Measurements from ENCODE around the gene FUCA1.

FUCA1 gene

DNA sequence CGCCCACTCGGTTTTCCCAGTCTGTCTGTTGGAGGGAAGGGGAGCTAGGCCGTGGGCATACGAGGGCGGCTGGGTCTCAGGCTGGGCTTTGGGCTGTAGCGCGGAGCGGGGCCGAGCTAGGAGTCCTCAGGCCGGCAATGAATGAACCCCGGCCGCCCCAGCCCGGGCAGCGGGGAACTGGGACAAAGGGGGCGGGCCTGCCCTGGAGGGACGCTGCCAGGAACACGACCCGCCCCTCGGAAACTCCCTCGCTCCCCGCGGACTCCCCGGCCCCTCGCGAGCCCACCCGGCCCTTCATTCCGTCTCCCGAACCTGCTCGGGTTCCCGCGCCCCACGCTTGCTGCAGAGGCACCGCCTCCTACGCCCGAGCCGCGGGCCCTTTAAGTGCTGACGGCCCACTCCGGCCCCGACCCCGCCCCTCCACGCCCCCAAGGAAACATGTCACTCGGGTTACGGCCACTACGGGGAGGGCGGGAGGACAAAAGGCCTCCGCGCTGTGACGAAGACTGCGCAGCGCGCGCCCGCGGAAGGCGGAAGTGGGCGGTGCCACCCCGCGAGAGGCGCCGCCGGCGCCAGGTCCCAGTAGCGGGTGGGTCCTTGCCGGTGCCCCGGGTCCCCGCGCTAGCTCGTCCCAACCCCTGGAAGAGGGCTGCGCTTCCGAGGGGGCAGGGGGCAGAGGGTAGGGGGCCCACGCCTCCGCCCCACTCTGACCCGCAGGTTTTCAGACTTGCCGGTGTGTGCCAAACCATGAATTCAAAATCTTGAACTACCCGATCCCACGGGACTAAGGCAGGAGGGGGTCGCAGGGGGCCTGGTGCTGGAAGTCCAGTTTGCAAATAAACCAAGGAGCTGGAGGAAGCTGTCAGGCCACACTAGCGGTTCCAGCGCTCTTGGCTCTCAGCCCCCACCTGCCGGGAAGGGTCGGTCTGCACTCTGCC lies 67.4 kb downstream of the FUCA1 start, which contains the start of gene GALE:
TSS of gene GALE (minus strand) at position 355 of the 938 bp plus-strand sequence. CDS start 1,747 bp downstream, outside the sequence.
- peak within 1 kb of the TSS; percentile 93 for H3K27ac ChIP-seq (replicated peaks)
- H3K27me3 ChIP-seq (ENCODE audit: insufficient read depth, poor library complexity, severe bottlenecking) = no peaks in the 10 kb centered on the region
- peak; percentile 91 to 96 for DNase-seq (ENCODE audit: low read depth in 1 of 2, low spot score in 1 of 2)
- TF ChIP-seq SPI1 (IDR thresholded peaks at IDR 0.05; ENCODE audit: borderline replicate concordance, low read depth) (peak; percentile 82), GABPA (IDR thresholded peaks at IDR 0.05; ENCODE audit: low read depth) (peak; percentile 62), POLR2AphosphoS5 (IDR thresholded peaks at IDR 0.05; ENCODE audit: low read depth) (peak; percentile 56; the same call in 1 of the 2 replicates), REST (IDR thresholded peaks at IDR 0.05; ENCODE audit: insufficient replicate concordance, low read depth) (no peak)
- TF ChIP-seq, protein P1, sequence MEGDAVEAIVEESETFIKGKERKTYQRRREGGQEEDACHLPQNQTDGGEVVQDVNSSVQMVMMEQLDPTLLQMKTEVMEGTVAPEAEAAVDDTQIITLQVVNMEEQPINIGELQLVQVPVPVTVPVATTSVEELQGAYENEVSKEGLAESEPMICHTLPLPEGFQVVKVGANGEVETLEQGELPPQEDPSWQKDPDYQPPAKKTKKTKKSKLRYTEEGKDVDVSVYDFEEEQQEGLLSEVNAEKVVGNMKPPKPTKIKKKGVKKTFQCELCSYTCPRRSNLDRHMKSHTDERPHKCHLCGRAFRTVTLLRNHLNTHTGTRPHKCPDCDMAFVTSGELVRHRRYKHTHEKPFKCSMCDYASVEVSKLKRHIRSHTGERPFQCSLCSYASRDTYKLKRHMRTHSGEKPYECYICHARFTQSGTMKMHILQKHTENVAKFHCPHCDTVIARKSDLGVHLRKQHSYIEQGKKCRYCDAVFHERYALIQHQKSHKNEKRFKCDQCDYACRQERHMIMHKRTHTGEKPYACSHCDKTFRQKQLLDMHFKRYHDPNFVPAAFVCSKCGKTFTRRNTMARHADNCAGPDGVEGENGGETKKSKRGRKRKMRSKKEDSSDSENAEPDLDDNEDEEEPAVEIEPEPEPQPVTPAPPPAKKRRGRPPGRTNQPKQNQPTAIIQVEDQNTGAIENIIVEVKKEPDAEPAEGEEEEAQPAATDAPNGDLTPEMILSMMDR (IDR thresholded peaks at IDR 0.05; ENCODE audit: insufficient read depth, low read length) = no peak
- H3K4me3 ChIP-seq (replicated peaks; ENCODE audit: insufficient read depth, low read length) = peak within 1 kb of the TSS; percentile 77

GRCh38 chr1:23799570-23800399 lies 68.3 kb downstream of the FUCA1 start:
- peak in 1 of 2 experiments; percentile 60 for DNase-seq (ENCODE audit: low read depth in 1 of 2, low spot score in 1 of 2)
- TF ChIP-seq GABPA (IDR thresholded peaks at IDR 0.05; ENCODE audit: low read depth) = no peak
- no peak for TF ChIP-seq SPI1 (IDR thresholded peaks at IDR 0.05; ENCODE audit: borderline replicate concordance, low read depth)
- TF ChIP-seq, protein P1 (IDR thresholded peaks at IDR 0.05; ENCODE audit: insufficient read depth, low read length) = no peak
- TF ChIP-seq POLR2AphosphoS5 (IDR thresholded peaks at IDR 0.05; ENCODE audit: low read depth) = no peak
- TF ChIP-seq REST (IDR thresholded peaks at IDR 0.05; ENCODE audit: insufficient replicate concordance, low read depth) = no peak
- Histone ChIP-seq H3K4me3 (replicated peaks; ENCODE audit: insufficient read depth, low read length) (peak overlapping the region; percentile 77), H3K27me3 (ENCODE audit: insufficient read depth, poor library complexity, severe bottlenecking) (no peaks in the 10 kb centered on the region), H3K27ac (replicated peaks) (peak overlapping the region; percentile 93)

GRCh38 chr1:23799255-23799569 lies 68.9 kb downstream of the FUCA1 start:
- H3K27ac ChIP-seq (replicated peaks) = peak overlapping the region; percentile 93
- no peak for DNase-seq (ENCODE audit: low read depth in 1 of 2, low spot score in 1 of 2)

More at GRCh38 chr1:23799255-23799569, 68.9 kb downstream of the FUCA1 start:
- H3K27me3 ChIP-seq (ENCODE audit: insufficient read depth, poor library complexity, severe bottlenecking) = no peaks in the 10 kb centered on the region
- TF ChIP-seq SPI1 (IDR thresholded peaks at IDR 0.05; ENCODE audit: borderline replicate concordance, low read depth) (no peak), REST (IDR thresholded peaks at IDR 0.05; ENCODE audit: insufficient replicate concordance, low read depth) (no peak), POLR2AphosphoS5 (IDR thresholded peaks at IDR 0.05; ENCODE audit: low read depth) (no peak), GABPA (IDR thresholded peaks at IDR 0.05; ENCODE audit: low read depth) (no peak)
- TF ChIP-seq, protein P1 (IDR thresholded peaks at IDR 0.05; ENCODE audit: insufficient read depth, low read length) = no peak
- H3K4me3 ChIP-seq (replicated peaks; ENCODE audit: insufficient read depth, low read length) = peak overlapping the region; percentile 77
